ENCODE measurements around the gene AQP4.

Gene AQP4

GRCh38 chr18:26813043-26813442 lies 52.5 kb downstream of the AQP4 start:
- Histone ChIP-seq H3K9me3 (ENCODE audit: insufficient read depth, low read length) (peaks cover 3% of the 10 kb centered on the region; the same call in 1 of the 2 replicates), H4K20me1 (ENCODE audit: insufficient read depth, low read length) (no peaks in the 10 kb centered on the region), H3K4me1 (ENCODE audit: low read length) (peaks cover 16% of the 10 kb centered on the region), H3K27ac (ENCODE audit: low read length) (no peak overlapping the region), H3K4me2 (ENCODE audit: low read length) (peak overlapping the region; percentile 25; the same call in 1 of the 2 replicates), H3K79me2 (ENCODE audit: low read length) (no peaks in the 10 kb centered on the region), H3K27me3 (ENCODE audit: low read depth, low read length) (no peaks in the 10 kb centered on the region), H3K36me3 (replicated peaks; ENCODE audit: low read depth, low read length) (no peaks in the 10 kb centered on the region), H2AFZ (ENCODE audit: low read depth, low read length) (peak overlapping the region; percentile 55; the same call in 1 of the 2 replicates), H3K9ac (ENCODE audit: low read length) (no peak overlapping the region), H3K4me3 (ENCODE audit: low read length) (peak overlapping the region; percentile 12; the same call in 1 of the 2 replicates)
- TF ChIP-seq EZH2phosphoT487 (IDR thresholded peaks at IDR 0.05; ENCODE audit: low read depth) = no peak
- TF ChIP-seq CTCF (IDR thresholded peaks at IDR 0.05; ENCODE audit: low read depth, low read length) = peak; percentile 80

DNA sequence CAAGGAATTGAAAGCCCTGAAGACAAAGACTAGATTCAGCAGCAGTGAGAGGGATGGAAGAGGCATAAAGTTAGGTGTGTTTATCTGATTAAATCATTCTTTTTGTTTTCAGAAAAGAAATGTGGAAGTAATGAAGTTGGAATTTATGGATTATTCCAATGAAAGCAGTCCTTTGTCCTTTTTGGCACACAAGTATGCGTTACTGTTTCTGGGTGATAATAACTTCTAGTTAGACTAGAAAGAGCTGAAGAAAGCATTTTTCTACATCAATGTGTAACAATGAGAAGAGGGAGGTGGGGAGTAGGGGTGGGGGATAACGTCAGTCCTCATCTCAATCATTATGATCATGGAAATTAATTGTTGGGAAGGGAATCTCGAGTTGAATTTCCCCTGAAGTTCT lies 53.0 kb downstream of the AQP4 start:
- Histone ChIP-seq H3K4me1 (ENCODE audit: low read length) (peaks cover 18% of the 10 kb centered on the region), H3K9me3 (ENCODE audit: insufficient read depth, low read length) (no peaks in the 10 kb centered on the region), H4K20me1 (ENCODE audit: insufficient read depth, low read length) (no peaks in the 10 kb centered on the region), H3K36me3 (replicated peaks; ENCODE audit: low read depth, low read length) (no peaks in the 10 kb centered on the region), H3K9ac (ENCODE audit: low read length) (no peak overlapping the region), H3K27ac (ENCODE audit: low read length) (no peak overlapping the region), H2AFZ (ENCODE audit: low read depth, low read length) (no peak overlapping the region), H3K27me3 (ENCODE audit: low read depth, low read length) (no peaks in the 10 kb centered on the region), H3K79me2 (ENCODE audit: low read length) (no peaks in the 10 kb centered on the region), H3K4me3 (ENCODE audit: low read length) (no peak overlapping the region), H3K4me2 (ENCODE audit: low read length) (no peak overlapping the region)
- no peak for TF ChIP-seq EZH2phosphoT487 (IDR thresholded peaks at IDR 0.05; ENCODE audit: low read depth)

DNA sequence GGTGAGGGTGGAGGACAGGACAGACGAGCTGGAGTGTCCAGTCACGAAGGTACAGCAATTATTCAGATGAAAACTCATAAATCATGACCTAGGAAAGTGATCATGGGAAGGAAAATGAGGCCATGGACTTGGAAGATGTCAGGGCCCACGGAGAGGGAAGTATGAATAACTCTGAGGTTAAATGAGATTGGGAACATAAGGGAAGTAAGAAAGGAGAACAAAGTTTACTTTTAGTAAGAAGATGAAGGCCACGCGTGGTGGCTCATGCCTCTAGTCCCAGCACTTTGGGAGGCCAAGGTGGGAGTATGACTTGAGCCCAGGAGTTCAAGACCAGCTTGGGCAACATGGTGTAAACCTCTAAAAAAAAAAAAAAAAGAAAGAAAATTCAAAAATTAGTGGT lies 56.2 kb downstream of the AQP4 start:
- no peaks in the 10 kb centered on the region for H3K9me3 ChIP-seq (ENCODE audit: insufficient read depth, low read length)
- no peak overlapping the region for H3K27ac ChIP-seq (ENCODE audit: low read length)
- H3K79me2 ChIP-seq (ENCODE audit: low read length) = no peaks in the 10 kb centered on the region
- peaks cover 18% of the 10 kb centered on the region for H3K4me1 ChIP-seq (ENCODE audit: low read length)
- TF ChIP-seq CTCF (IDR thresholded peaks at IDR 0.05; ENCODE audit: low read depth, low read length) = no peak
- TF ChIP-seq EZH2phosphoT487 (IDR thresholded peaks at IDR 0.05; ENCODE audit: low read depth) = no peak
- H3K4me2 ChIP-seq (ENCODE audit: low read length) = no peak overlapping the region
- H4K20me1 ChIP-seq (ENCODE audit: insufficient read depth, low read length) = no peaks in the 10 kb centered on the region
- no peak overlapping the region for H2AFZ ChIP-seq (ENCODE audit: low read depth, low read length)
- no peaks in the 10 kb centered on the region for H3K27me3 ChIP-seq (ENCODE audit: low read depth, low read length)
- H3K36me3 ChIP-seq (replicated peaks; ENCODE audit: low read depth, low read length) = no peaks in the 10 kb centered on the region
- H3K9ac ChIP-seq (ENCODE audit: low read length) = no peak overlapping the region
- H3K4me3 ChIP-seq (ENCODE audit: low read length) = no peak overlapping the region

DNA sequence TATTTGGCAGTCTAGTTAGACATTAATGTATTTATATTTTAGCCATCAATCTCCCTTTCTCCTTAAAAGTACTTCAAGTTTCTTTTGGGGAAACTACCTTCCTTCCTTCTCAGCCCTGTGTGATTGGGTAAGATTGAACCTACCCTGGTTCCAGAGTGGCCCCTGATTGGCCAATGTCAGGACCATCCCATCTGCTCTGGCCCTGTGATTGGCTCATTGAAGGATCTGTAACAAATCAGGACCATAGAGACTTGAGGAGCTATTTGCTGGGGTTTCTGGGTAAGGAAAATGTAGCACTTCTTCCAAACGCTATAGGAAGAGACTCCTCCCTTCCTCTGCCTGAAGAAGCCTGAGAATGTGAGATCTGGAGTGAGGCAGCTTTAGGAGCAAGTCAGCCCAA lies 59.3 kb downstream of the AQP4 start:
- Histone ChIP-seq H3K27ac (ENCODE audit: low read length) (no peak overlapping the region), H3K79me2 (ENCODE audit: low read length) (no peaks in the 10 kb centered on the region), H3K36me3 (replicated peaks; ENCODE audit: low read depth, low read length) (no peaks in the 10 kb centered on the region), H3K4me2 (ENCODE audit: low read length) (no peak overlapping the region), H4K20me1 (ENCODE audit: insufficient read depth, low read length) (no peaks in the 10 kb centered on the region), H3K9ac (ENCODE audit: low read length) (no peak overlapping the region), H3K4me3 (ENCODE audit: low read length) (no peak overlapping the region), H3K4me1 (ENCODE audit: low read length) (peaks cover 22% of the 10 kb centered on the region), H3K9me3 (ENCODE audit: insufficient read depth, low read length) (no peaks in the 10 kb centered on the region), H3K27me3 (ENCODE audit: low read depth, low read length) (no peaks in the 10 kb centered on the region), H2AFZ (ENCODE audit: low read depth, low read length) (no peak overlapping the region)
- TF ChIP-seq CTCF (IDR thresholded peaks at IDR 0.05; ENCODE audit: low read depth, low read length) = no peak
- no peak for TF ChIP-seq EZH2phosphoT487 (IDR thresholded peaks at IDR 0.05; ENCODE audit: low read depth)

GRCh38 chr18:26804519-26804918 lies 61.0 kb downstream of the AQP4 start:
- TF ChIP-seq EZH2phosphoT487 (IDR thresholded peaks at IDR 0.05; ENCODE audit: low read depth) (no peak), CTCF (IDR thresholded peaks at IDR 0.05; ENCODE audit: low read depth, low read length) (peak; percentile 55)
- no peak overlapping the region for H3K27ac ChIP-seq (ENCODE audit: low read length)
- no peak overlapping the region for H3K4me2 ChIP-seq (ENCODE audit: low read length)
- H3K9me3 ChIP-seq (ENCODE audit: insufficient read depth, low read length) = no peaks in the 10 kb centered on the region
- H2AFZ ChIP-seq (ENCODE audit: low read depth, low read length) = no peak overlapping the region
- no peaks in the 10 kb centered on the region for H3K36me3 ChIP-seq (replicated peaks; ENCODE audit: low read depth, low read length)
- H3K27me3 ChIP-seq (ENCODE audit: low read depth, low read length) = no peaks in the 10 kb centered on the region
- no peak overlapping the region for H3K4me3 ChIP-seq (ENCODE audit: low read length)
- H3K4me1 ChIP-seq (ENCODE audit: low read length) = peaks cover 19% of the 10 kb centered on the region
- H4K20me1 ChIP-seq (ENCODE audit: insufficient read depth, low read length) = no peaks in the 10 kb centered on the region
- no peaks in the 10 kb centered on the region for H3K79me2 ChIP-seq (ENCODE audit: low read length)
- no peak overlapping the region for H3K9ac ChIP-seq (ENCODE audit: low read length)
